ENCODE data around the gene VIPR2.

The VIPR2 gene

DNA sequence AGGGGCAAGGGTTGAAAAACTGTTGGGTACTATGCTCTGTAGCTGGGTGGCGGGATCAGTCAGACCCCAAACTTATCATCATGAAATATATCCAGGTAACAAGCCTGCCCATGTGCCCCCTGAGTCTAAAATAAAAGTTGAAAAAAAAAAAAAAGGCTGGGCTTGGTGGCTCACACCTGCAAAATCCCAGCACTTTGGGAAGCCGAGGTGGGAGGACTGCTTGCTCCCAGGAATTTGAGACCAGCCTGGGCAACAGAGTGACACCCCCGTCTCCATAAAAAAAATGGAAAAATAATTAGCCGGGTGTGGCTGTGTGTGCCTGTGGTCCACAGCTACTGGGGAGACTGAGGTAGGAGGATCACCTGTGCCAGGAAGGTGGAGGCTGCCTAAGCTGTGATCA is 83.5 kb downstream of the VIPR2 start:
- DNase-seq: no peak
- H3K4me1 ChIP-seq: peaks cover 0 to 23% (median 10%) of the 10 kb centered on the region in 4 donors
- no peak for TF ChIP-seq CTCF (IDR thresholded peaks at IDR 0.05)
- no peaks in the 10 kb centered on the region for H3K27me3 ChIP-seq
- peaks cover 0 to 2% (median 0%) of the 10 kb centered on the region in 3 donors for H3K36me3 ChIP-seq
- H3K27ac ChIP-seq: peak overlapping the region in 1 of 2 donors; percentile 78
- H3K4me3 ChIP-seq: peak overlapping the region; percentile 42 to 47
- H3K9me3 ChIP-seq: no peaks in the 10 kb centered on the region
- intact Hi-C loops (cut with DNase I; ENCODE audit: low total_unique reads): no loop called here

DNA sequence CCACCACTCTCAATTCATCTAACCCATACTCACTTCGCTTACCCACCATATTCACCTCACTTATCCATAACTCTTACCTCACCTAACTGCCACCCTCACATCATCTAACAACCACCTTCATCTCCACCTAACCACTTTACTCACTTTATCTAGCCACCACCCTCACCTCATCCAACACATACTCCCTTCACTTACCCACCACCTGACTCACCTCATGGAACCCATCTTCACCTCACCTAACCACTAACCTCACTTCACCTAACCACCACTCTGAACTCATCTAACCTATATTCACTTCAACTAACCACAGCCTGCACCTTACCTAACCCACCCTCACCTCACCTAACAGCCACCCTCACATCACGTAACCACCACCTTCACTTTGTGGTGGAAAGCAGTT is 84.2 kb downstream of the VIPR2 start:
- no peak overlapping the region for H3K27ac ChIP-seq
- H3K9me3 ChIP-seq: no peaks in the 10 kb centered on the region
- H3K27me3 ChIP-seq: no peaks in the 10 kb centered on the region
- DNase-seq: no peak
- H3K4me1 ChIP-seq: peaks cover 0 to 20% (median 10%) of the 10 kb centered on the region in 4 donors
- H3K36me3 ChIP-seq: peaks cover 0 to 10% (median 1%) of the 10 kb centered on the region in 3 donors
- no peak overlapping the region for H3K4me3 ChIP-seq
- intact Hi-C loops (cut with DNase I; ENCODE audit: low total_unique reads): no loop called here
- TF ChIP-seq CTCF (IDR thresholded peaks at IDR 0.05): no peak

DNA sequence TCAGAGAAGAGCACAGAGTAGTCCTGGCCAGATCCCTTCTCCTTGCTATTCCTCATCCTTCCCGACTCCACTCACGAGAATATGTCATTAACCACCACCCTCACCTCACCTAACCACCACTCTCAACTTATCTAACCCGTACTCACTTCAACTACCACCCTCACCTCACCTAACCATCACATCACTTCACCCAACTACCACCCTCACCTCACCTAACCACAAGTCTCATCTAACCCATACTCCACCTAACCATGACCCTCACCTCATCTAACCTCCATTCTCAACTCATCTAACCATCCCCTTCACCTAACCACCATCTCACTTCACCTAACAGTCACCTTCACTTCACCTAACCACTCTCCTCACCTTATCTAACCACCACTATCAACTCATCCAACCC is 85.0 kb downstream of the VIPR2 start:
- H3K36me3 ChIP-seq: peaks cover 0 to 15% (median 6%) of the 10 kb centered on the region in 3 donors
- DNase-seq: no peak
- no peaks in the 10 kb centered on the region for H3K27me3 ChIP-seq
- peaks cover 0 to 14% (median 6%) of the 10 kb centered on the region in 4 donors for H3K4me1 ChIP-seq
- H3K9me3 ChIP-seq: no peaks in the 10 kb centered on the region
- no peak overlapping the region for H3K27ac ChIP-seq
- no peak overlapping the region for H3K4me3 ChIP-seq
- intact Hi-C loops (cut with DNase I; ENCODE audit: low total_unique reads): no loop called here
- no peak for TF ChIP-seq CTCF (IDR thresholded peaks at IDR 0.05)

GRCh38 chr7:159057647-159058046 is 87.0 kb downstream of the VIPR2 start:
- no peaks in the 10 kb centered on the region for H3K27me3 ChIP-seq
- no peak for DNase-seq
- H3K4me3 ChIP-seq: no peak overlapping the region
- H3K9me3 ChIP-seq: no peaks in the 10 kb centered on the region
- H3K4me1 ChIP-seq: peaks cover 0 to 7% (median 3%) of the 10 kb centered on the region in 4 donors
- intact Hi-C loops (cut with DNase I; ENCODE audit: low total_unique reads): no loop called here
- no peak overlapping the region for H3K27ac ChIP-seq
- TF ChIP-seq CTCF (IDR thresholded peaks at IDR 0.05): no peak
- H3K36me3 ChIP-seq: peaks cover 0 to 15% (median 6%) of the 10 kb centered on the region in 3 donors

DNA sequence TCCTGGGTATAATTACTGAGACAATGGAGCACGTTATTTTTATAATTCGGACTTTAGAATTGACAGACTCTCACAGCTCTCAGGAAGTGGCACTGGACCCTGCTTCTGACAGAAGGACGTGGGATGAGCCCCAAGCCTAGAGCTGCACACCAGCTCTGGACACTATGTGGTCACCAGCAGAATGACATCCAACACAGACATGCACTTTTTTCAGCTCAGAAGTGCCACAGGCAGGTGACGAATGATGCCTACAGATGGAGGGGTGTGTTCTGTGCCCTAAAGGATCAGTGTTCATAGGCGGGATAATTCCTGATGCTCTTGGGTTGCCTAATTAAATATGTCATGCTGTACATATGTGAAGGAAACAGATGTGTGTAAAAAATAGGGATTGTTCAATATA is 87.9 kb downstream of the VIPR2 start:
- no peak for TF ChIP-seq CTCF (IDR thresholded peaks at IDR 0.05)
- H3K4me3 ChIP-seq: no peak overlapping the region

DNA sequence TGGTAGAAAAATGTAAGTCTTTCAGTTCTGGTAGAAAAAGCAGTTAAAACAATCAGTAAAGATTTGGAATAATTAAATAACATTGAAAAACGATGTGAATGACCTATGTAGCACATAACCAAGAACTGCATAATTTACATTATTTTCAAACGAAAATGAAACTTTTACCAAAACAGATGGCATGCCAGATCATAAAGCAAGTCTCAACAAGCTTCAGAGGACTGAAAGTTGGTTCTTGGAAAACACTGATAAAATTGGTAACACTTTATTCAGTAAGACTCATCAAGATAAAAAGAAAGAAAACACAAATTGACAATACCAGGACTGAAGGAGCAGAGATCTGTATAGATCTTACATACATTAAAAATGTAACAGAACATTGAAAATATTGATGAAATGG is 92.8 kb downstream of the VIPR2 start:
- Histone ChIP-seq H3K4me3 (no peak overlapping the region), H3K4me1 (peaks cover 0 to 3% (median 0%) of the 10 kb centered on the region in 4 donors), H3K27me3 (no peaks in the 10 kb centered on the region), H3K27ac (no peak overlapping the region), H3K9me3 (peaks cover 0 to 6% (median 0%) of the 10 kb centered on the region in 3 donors), H3K36me3 (peaks cover 0 to 15% (median 6%) of the 10 kb centered on the region in 3 donors)
- no peak for TF ChIP-seq CTCF (IDR thresholded peaks at IDR 0.05)
- DNase-seq: no peak
- intact Hi-C loops (cut with DNase I; ENCODE audit: low total_unique reads): no loop called here

More for the DNA sequence above, 87.9 kb downstream of the VIPR2 start:
- Histone ChIP-seq H3K27ac (no peak overlapping the region), H3K36me3 (peaks cover 0 to 15% (median 6%) of the 10 kb centered on the region in 3 donors), H3K4me1 (peaks cover 0 to 7% (median 3%) of the 10 kb centered on the region in 4 donors), H3K9me3 (peaks cover 0 to 6% (median 0%) of the 10 kb centered on the region in 3 donors), H3K27me3 (no peaks in the 10 kb centered on the region)
- intact Hi-C loops (cut with DNase I; ENCODE audit: low total_unique reads): no loop called here
- no peak for DNase-seq

All from tibial artery (tissue), 4 donors.